CD4-positive, alpha-beta T cell treated with Interleukin-15 for 4 hours (primary cell): ENCODE data around the gene GINS2.

ENCODE experiments used
- DNase-seq: peaks from one replicate; pipeline ENCODE4 v3.0.0-alpha.2; 2020; ENCODE audit warnings: low spot score

Gene GINS2

DNA sequence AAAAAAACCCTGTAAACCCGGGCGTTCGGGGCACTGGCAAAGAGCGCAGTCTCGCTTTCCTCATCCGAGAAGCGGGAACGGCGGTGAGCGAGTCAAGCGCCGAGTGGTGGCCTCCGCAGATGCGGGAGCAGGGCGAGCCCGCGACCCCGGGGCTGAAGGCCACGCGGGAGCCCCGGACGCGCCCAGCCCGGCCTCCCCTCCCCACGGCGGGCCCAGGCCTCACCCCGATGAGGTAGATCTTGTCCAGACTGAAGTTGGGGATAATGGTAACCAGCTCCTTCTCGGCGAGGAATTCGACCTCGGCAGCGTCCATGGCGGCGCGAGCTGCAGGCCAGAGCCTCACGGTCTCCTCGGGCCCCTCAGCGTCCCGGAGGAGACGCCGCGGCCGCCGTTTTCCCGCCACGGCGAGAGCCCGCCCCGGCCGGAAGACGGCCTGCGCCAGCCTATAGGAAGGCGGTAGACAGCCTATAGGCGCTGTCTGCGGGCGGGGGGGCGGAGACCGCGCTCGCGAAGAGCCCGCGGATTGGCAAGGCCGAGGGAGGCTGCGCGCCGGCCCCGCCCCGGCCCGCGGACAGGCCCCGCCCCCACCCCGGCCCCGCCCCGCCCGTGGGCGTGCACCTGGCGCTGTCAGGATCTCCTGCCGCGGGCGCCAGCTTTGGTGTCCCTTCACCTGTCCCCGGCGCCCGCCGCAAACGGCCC, at the start of gene GINS2:
Gene GINS2 (minus strand): TSS at position 369 of the 699 bp plus-strand sequence. CDS start 56 bp downstream, at position 313.
- peak; percentile 91 for DNase-seq

DNA sequence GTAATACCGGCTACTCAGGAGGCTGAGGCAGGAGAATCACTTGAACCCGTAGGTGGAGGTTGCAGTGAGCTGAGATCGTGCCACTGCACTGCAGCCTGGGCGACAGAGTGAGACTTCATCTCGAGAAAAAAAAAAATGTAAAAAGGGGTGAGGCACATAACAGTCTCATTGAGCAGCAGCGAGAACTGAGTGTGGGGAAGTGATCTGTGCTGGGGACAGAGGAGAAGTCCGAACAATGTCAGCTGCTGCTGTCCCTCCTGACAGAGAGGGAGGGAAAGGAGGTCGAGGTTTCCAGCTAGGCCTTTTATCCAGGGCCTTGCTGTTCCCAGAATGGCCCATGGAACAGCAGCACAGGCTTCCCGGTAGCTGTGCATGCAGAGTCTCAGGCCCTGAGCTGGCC, 48.2 kb upstream of the GINS2 start:
- DNase-seq: no peak

DNA sequence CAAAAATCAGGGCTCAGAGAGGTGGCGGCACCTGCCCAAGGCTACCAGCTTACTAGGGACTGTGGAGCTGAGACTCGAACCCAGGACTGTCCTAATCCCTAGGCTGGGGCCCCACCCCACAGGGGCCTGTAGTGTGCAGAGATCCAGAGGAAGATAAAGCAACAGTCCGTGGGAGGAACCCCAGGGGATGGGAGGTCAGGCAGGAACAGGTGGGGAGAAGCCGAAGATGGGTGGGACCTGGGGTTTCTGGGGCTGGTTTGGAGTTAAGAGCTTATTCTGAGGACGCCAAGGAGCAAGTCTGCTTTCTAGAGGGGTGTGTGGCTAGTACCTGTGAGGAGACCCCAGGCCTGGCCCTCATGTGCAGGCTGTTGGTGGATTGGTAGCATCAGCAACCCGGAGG, 47.2 kb upstream of the GINS2 start:
- DNase-seq: no peak

DNA sequence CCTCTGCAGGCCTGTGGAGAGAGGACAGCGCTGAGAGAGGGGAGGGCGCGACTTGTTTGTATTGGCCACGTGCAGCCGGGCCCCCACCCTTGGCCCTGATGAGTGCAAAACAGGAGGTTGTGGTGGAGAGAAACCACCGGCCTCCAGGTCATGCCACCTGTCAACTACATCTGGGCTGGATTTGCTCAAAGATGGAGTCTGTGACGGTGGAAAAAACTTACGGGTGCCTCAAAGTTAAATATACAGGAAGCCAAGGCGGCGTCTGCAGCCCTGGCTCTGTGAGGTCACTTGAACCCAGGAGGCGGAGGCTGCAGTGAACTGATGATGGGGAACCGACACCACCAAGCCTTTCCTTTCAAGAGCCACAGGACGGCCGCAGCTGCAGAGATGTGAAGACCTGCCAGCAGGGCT, 46.5 kb upstream of the GINS2 start:
- peak; percentile 22 for DNase-seq

DNA sequence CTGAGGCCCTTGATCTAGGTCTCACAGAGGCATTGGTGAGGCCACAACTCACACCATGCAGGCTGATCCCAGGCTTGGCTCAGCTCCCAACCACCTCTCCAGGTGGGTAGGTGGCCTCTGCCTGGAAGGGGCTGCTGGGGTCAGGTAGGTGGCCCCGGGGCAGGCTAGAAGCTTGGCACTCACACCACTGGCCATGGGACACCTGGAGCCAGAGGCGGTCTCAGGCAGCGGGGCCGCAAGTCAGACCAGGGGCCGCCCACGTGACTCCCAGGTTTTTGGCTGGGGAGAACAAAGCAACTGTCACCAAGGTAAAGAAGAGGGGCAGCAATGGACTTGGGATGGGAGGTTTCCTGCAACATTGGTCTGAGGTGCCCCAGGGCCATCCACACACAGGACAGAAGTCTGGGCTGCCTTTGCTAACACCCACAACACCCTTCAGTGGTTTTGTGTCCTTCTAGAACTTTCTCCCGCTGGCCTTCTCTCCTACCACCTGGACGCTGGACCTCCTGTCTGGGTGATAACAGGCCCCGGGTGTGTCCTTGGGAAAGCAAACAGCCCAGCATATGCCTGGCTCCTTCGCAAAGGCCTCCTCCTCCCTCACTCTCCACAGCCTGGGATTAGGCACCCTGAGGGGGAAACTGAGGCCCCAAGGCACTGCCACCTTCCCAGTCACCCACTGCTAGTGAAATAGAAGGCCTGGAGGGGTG, 45.7 kb upstream of the GINS2 start:
- DNase-seq: no peak

DNA sequence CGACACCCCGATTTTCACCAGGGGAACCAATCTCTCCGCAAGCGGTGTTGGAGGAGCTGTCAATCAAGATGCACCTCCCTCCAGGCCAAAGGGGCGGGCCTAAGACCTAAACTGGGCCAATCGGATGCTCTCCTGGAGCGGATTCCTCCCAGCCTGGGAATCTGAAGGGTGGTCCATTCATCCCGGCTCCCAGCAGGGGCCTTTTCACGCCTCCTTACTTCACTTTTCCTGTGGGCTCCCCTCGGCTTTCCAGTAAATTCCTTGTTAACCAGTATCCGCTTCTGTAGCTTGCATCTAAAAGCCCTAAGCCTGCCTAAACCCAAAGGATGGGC, 45.1 kb upstream of the GINS2 start:
- DNase-seq: no peak

DNA sequence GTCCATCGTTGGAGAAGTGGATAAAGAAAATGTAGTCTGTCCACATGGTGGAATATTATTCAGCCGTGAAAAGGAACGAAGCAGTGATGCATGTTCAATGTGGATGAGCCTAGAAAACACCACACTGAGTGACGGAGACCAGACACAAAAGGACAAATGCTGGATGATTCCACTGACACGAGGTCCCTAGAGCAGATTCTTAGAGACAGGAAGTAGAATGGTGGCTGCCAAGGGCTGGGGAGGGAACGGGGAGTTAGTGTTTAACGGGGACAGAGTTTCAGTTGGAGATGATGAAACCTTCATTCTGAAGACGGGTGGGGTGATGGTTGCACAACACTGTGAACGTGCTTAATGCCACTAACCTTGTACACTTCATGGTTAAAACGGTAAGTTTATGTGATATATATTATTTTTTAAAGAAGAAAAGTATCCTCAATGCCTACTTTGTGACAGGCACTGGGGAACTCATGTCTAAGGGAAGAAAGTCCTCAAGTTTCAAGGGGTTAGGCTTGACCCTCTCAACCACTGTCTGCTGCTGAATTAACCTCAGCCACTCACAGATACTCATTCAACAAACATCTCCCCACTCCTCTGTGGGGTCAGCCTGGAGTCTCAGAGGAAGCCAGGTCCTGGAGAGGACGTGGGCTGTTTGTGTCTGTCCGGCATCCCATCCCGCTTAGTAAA, 44.5 kb upstream of the GINS2 start:
- no peak for DNase-seq

DNA sequence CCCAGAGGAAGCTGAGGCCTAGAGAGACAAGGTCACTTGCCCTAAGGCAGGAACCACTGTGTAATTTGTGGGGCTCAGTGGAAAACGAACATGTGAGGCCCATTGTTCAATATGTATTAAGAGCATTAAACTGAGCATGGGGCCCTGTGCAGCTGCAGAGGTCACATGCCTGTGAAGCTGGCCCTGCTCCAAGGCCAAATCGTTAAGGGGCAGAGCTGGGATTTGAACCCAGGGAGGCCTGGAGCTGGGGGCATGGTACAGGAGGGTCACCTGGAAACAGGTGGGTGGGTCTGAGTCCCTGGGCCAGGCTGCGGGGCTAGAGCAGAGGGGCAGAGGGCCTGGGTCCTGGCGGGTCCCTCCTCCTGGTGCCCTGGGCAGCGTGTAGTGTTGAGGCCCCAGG, 42.4 kb upstream of the GINS2 start:
- DNase-seq: no peak

DNA sequence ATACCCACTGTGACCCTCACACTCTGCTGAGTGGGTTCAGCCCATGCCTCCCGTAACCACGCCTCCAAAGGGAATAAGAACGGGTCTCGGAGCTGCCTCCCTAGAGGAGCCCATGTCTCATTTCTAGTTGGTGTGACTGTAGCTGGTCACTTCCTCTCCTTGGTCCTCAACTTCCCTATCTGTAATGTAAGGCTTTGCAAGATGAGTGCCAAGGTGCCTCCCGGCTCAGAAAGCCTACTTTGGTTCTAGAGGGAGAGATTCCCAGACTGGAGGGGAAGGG, 41.4 kb upstream of the GINS2 start:
- DNase-seq: no peak

DNA sequence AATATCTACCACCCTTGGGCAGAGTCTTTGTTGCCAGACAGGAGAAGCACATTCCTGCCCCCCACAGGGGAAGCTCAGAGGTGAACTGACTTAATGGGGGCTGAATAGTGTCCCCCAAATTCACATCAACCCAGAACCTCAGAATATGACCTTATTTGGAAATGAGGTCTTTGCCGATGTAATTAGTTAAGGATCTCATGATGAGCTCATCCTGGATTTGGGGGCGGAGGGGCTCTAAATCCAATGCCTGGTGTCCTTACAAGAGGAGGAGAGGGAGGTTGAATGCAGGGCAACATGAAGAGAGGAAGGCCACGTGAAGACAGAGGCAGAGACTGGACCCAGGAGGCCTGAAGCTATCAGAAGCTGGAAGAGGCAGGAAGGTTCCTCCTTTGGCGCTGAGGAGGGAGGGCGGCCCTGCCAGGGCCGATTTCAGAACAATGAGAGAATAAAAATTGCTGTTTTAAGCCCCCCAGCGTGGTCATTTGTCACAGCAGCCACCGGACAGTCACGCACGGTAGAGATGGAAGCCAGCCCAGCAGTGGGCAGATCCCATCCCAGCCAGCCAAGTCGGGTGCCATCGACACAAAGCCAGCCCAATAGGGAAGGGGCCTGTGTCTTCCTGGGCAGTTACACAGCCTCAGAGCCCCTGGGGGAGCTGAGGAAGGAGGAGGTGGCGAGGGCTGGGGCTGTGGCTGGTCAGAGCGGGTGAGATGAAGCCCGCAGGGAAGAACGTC, 40.9 kb upstream of the GINS2 start:
- DNase-seq: no peak

DNA sequence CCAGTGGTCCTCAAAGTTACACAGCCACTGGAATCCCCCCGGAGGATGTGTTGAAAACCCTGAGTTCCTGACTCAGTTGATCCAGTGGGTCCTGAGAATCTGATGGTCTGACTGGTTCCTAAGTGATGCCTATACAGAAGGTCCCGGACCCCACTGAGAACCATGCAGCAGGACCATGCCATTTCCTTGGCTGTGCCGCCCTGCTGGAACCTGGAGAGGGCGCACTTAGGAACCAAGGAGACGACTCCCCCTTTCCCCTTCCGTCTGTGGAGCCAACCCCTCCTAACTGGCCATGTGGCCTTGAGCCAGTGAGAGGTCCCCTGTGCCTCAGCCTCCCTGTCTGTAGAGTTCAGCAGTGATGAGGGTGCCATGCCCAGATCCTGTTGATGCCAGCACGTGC, 40.1 kb upstream of the GINS2 start:
- DNase-seq: no peak

DNA sequence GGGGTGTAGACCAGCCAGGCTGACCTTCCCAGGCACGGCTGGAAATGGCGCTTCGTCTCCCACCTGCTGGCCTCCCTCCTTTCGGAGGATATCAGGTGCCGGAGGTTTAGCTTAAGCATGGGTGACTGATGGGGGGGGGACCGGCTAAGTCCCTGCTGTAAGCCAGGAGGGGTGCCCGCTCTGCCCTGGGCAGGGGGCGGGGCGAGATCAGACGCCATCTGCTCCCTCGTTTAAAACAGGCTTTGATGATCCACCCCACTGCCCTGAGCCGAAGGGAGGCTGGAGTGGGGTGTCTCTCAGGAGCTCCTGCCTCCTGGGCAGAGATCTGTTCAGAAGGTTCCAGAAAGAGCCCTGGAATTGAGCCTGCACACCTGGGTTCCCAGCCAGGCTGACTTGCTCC, 36.2 kb upstream of the GINS2 start:
- no peak for DNase-seq

DNA sequence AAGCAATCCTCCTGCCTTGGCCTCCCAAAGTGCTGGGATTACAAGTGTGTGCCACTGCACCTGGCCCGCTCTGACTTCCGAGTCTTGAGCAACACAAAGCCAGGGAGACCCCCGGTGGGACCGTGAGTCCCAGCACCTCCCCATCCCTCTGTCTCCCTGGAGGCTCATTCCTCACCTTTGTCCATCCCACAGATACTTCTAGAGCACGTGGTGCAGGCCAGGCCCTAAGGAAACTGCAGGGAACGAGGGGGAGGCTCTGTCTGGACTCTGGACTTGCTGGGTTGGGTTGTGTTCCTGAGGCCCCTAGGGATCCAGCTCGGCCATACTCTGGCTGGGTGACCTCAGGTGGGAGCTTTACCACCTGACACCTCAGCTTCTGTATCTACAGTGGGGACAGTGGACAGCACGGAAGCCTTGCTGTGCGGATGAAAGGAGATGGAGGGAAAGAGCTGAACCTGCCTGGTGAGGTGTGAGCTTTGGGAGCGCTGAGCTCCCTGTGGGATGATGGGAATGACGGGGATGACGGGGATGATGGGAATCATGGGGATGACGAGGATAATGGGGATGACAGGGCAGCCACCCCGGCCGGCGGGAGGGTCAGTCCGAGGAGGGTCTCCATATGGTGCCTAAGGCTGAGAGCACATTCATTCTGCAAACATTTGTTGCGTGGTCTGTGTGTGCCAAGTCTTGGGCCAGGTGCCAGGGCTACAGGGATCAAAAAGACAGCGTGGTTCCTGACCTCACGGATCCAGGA, 35.5 kb upstream of the GINS2 start:
- DNase-seq: no peak

DNA sequence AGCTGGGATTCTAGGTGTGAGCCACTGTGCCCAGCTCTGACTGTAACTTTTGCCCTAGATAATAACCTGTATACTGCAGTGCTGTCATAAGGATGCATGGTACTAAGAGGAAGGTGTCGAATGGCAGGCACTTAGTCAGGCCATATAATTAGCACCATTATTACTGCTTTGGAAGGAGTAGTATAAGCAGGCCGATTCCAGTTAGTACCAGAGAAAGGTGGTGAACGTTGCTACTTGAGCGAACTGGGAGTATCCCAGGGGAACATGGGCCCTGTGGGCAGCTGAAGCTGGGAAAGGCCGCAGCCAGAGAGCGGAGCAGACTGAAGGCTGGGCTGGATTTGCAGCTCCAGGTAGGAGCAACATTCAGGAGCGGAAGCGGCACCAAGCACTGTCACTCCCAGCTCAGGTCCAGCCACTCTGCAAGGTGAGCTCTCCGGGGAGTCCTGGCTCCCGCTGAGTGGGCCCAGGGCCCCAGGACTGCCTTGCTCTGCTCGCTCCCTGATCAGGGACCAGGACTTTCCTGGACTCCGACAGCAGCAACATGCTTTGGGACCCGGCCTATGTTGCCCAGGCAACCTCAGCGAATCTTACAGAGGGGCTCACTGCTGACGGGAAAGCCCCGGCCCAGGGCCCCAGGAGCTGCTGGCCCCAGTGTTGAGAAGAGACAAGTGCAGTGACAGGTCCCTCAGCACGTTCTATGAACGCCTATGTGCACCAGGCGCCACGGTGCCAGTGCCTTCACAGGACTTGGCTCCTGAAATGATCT, 33.6 kb upstream of the GINS2 start:
- no peak for DNase-seq

DNA sequence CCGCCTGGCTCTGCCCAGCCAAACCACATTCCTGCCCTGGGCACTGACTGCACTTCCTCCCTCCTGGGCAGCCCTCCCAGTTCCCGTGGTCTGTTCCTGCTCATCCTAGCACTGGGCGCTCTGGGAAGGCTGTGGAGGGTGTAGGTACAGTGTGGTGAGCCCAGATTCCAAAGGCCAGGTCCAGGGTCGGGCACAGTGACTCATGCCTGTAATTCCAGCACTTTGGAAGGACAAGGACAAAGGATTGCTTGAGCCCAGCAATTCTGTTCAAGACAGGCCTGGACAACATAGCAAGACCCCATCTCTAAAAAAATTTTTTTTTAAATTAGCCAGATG, 31.5 kb upstream of the GINS2 start:
- no peak for DNase-seq

DNA sequence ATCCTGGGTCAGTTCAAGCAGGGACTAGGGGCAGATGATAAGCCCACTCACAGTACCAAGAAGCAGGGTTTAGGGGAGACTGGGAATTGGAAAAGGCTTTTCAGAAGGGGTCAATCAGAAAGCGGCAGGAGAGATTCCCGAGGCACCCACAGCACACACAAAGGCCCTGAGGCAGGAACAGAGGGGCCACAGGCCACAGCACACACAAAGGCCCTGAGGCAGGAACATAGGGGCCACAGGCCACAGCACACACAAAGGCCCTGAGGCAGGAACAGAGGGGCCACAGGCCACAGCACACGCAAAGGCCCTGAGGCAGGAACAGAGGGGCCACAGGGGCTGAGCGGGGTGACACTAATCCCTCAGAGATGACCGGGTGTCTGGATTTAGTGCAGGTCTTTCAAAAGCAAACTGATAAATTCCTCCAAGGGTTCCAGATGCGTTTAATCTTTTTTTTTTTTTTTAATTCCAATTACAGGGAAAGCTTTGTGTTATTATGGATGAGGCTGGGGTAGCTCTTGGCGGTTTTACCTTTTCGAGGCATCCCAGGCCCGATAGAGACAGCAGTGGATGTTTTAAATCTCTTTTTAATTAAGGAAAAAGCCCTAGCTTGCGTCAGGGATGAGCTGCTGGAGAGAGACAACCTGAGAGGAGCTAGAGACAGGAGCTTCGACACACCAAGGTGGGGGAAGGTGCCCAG, 31.0 kb upstream of the GINS2 start:
- DNase-seq: no peak

DNA sequence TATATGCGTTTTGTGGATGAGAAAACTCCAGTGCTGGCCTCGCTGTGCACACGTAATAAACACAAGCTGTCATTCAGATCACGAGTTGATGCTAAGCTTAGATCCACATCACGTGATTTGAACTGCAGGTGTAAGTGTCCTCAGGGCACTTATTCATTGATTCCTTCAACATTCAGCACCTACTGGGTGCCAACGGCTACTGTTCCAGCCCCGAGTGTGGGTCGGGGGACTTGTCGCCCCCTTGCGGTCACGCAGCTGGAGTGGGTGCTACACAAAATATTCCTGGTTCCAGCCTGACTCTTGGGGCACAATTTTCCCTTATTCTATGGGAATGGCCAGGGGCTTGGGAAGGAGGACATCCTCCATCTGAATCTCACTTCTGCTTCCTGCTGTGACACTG, 29.9 kb upstream of the GINS2 start:
- no peak for DNase-seq

DNA sequence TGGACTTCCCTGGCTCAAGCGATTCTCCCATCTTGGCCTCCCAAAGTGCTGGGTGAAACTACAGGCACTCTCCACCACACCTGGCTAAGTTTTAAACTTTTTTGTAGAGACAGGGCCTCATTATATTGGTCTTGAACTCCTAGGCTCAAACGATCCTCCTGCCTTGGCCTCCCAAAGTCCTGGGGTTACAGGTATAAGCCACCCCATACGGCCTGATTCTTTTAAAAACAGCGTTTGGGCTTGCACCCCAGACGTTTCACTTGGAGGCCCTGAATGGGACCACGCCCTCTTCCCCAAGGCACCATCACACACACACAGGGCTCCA, 29.4 kb upstream of the GINS2 start:
- no peak for DNase-seq

DNA sequence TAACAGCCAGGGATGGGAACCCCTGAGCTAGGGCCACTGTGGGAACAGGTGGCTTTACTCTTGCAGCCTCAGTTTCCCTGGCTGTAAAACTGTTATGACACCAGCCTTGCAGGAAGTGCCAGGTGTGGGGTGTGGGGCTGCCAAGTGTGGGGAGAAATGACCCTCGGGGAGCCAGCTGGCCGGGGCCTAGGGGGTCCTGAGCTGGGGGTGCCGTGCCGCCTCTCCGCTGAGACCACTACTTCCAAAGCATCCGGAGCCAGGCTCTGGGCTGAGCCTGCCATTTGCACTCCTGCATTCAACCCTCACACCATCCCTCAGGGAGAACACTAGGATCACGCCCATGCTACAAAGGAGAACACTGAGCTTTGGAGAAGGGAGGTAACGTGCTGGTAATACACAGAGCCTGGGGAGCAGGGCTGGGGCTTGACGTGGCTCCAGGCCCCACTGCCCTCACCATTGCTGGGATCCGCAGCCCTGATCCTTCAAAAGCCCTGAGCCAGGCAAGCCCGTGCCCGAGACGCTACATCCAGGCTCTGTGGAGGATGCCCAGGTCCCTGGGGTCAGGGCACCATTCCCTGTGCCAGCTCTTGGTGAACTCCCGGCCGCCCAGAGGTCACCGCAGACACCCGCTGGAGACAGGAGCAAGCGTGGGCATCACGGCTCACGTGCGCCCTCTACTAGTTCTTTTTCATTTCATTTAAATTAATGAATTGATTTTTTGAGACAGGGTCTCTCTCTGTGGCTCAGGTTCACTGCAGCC, 28.8 kb upstream of the GINS2 start:
- DNase-seq: peak; percentile 54

DNA sequence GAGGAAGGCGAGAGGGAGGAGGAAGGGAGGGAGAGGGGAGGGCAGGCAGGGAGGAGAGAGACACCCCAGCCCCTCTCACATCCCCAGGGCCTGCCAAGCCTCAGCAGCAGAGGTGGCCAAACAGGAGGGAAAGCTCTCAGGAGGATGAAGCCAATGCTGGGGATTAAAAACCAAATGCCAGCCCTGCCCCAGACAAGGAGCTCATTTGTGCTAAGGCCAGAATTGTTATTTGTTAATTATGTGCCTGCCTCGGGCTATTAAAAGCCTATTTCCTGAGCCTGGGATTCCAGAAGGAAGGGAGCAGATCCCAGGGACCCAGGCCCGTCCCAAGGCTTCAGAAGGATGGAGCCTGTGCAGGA, 27.9 kb upstream of the GINS2 start:
- no peak for DNase-seq
